Suprapubic skin (tissue), 4 donors: ENCODE measurements around the gene FSIP1. TPM values are rescaled to one million over a fixed set of nuclear protein-coding genes. Genes with fewer than 3 reads are reported as not detected.

Source experiments
- DNase-seq, 2 donors: peaks; one replicate each; pipeline ENCODE4 v3.0.0-alpha.2; 2019; ENCODE audit warnings: low spot score in 2 of 2
- H3K27ac ChIP-seq: fragments of 200-600 bp; sonication (generic); one replicate; pipeline ENCODE4 v1.5.1; 2019
- H3K27me3 ChIP-seq: fragments of 200-600 bp; sonication (generic); one replicate; pipeline ENCODE4 v1.5.1; 2019
- H3K36me3 ChIP-seq: fragments of 200-600 bp; sonication (generic); one replicate; pipeline ENCODE4 v1.5.1; 2019
- H3K4me1 ChIP-seq: fragments of 200-600 bp; sonication (generic); one replicate; pipeline ENCODE4 v1.5.1; 2019
- H3K4me3 ChIP-seq: fragments of 200-600 bp; sonication (generic); one replicate; pipeline ENCODE4 v1.5.1; 2019; ENCODE audit warnings: mild to moderate bottlenecking
- H3K9me3 ChIP-seq: fragments of 200-600 bp; sonication (generic); one replicate; pipeline ENCODE4 v1.5.1; 2019
- EP300 ChIP-seq: sonication (generic); formaldehyde crosslinking; IDR thresholded peaks from one replicate; pipeline ENCODE4 v1.6.1; 2017; ENCODE audit warnings: antibody characterized with exemption
- POLR2A ChIP-seq, 2 donors: fragments of 450-650 bp; IDR thresholded peaks; one replicate each; pipeline ENCODE4 v1.6.1; 2017; ENCODE audit warnings: antibody characterized with exemption in 2 of 2, mild to moderate bottlenecking in 2 of 2, moderate library complexity in 2 of 2
- POLR2AphosphoS5 ChIP-seq, 3 donors: sonication (generic); formaldehyde crosslinking; IDR thresholded peaks; one replicate each; pipeline ENCODE4 v1.6.1; 2017; ENCODE audit warnings: antibody characterized with exemption in 3 of 3
- WGBS: methylation state at CpG from one replicate; pipeline ENCODE4 v1.1.5; 2018; 5-methylcytosine and 5-hydroxymethylcytosine counted together
- total RNA-seq, 4 donors: library from RNA; depleted of rRNA; stranded (reverse); fragments of >200 nt; gene quantifications; one replicate each; pipeline ENCODE4 v1.1.0, GENCODE V29; 2016
- TF ChIP-seq, protein P1 (sequence below), 2 donors: fragments of 200-600 bp in 1 of 2; fragments of 450-650 bp in 1 of 2; sonication (generic) in 1 of 2; IDR thresholded peaks; one replicate each; pipeline ENCODE4 v1.5.1; 2016 to 2019; ENCODE audit warnings: antibody characterized with exemption in 2 of 2, mild to moderate bottlenecking in 1 of 2, moderate library complexity in 1 of 2

FSIP1 gene
- total RNA-seq, 4 donors from 2014 or later = 0.21 to 0.24 TPM; not detected in 2

GRCh38 chr15:39608185-39609139, 174.2 kb downstream of the FSIP1 start:
- Histone ChIP-seq H3K36me3 (no peaks in the 10 kb centered on the region), H3K27ac (no peak overlapping the region), H3K4me1 (no peaks in the 10 kb centered on the region), H3K4me3 (no peak overlapping the region), H3K9me3 (peaks cover 5% of the 10 kb centered on the region), H3K27me3 (no peaks in the 10 kb centered on the region)
- 83% methylated on average over 2 of the region's 2 CpGs for WGBS
- no peak for TF ChIP-seq POLR2A (IDR thresholded peaks at IDR 0.05)
- no peak for TF ChIP-seq POLR2AphosphoS5 (IDR thresholded peaks at IDR 0.05)
- TF ChIP-seq, protein P1, sequence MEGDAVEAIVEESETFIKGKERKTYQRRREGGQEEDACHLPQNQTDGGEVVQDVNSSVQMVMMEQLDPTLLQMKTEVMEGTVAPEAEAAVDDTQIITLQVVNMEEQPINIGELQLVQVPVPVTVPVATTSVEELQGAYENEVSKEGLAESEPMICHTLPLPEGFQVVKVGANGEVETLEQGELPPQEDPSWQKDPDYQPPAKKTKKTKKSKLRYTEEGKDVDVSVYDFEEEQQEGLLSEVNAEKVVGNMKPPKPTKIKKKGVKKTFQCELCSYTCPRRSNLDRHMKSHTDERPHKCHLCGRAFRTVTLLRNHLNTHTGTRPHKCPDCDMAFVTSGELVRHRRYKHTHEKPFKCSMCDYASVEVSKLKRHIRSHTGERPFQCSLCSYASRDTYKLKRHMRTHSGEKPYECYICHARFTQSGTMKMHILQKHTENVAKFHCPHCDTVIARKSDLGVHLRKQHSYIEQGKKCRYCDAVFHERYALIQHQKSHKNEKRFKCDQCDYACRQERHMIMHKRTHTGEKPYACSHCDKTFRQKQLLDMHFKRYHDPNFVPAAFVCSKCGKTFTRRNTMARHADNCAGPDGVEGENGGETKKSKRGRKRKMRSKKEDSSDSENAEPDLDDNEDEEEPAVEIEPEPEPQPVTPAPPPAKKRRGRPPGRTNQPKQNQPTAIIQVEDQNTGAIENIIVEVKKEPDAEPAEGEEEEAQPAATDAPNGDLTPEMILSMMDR (IDR thresholded peaks at IDR 0.05) = no peak
- no peak for TF ChIP-seq EP300
- DNase-seq = no peak

DNA sequence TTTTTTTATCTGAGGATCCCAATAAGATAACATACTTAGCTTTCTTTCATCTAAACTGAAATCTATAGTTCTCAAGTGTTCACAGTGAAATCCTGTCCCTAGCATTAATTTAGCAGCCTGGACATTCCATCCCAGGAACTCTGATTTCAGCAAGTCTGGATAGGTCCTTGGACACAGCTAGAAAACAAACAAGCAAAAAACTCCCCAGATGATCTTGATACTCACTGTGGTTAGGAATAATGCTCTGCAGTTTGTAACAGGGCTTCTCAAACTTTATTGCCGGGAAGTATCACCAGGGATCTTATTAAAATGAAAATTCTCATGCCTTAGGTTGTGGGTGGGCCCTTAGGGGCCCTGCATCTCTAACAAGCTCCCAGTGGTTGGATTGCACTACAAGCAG, 177.5 kb downstream of the FSIP1 start:
- no peak for DNase-seq
- no peak overlapping the region for H3K4me3 ChIP-seq
- H3K4me1 ChIP-seq = no peaks in the 10 kb centered on the region
- H3K27me3 ChIP-seq = no peaks in the 10 kb centered on the region
- H3K36me3 ChIP-seq = no peaks in the 10 kb centered on the region
- no peak overlapping the region for H3K27ac ChIP-seq
- no peaks in the 10 kb centered on the region for H3K9me3 ChIP-seq
- 63% methylated on average over 1 of the region's 1 CpG for WGBS
- no peak for TF ChIP-seq POLR2A (IDR thresholded peaks at IDR 0.05)
- TF ChIP-seq, protein P1 (IDR thresholded peaks at IDR 0.05) = no peak
- TF ChIP-seq EP300 = no peak
- no peak for TF ChIP-seq POLR2AphosphoS5 (IDR thresholded peaks at IDR 0.05)

DNA sequence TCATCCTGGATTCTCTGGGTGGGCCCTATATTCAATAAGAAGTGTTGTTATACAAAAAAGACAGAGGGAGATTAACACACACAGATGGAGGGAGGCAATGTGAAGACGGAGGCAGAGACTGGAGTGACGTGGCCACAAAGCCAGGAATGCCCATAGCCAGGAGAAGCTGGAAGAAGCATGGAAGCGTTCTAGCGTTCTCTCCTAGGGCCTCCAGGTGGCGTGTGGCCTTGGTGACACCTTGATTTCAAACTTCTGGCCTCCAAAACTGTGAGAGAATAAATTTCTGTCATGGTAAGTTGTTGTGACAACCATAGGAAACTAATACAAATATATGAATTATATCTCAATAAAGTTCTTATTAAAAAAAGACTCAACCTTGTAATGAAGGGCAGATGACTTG, 180.5 kb downstream of the FSIP1 start:
- Histone ChIP-seq H3K27me3 (no peaks in the 10 kb centered on the region), H3K4me3 (no peak overlapping the region), H3K9me3 (no peaks in the 10 kb centered on the region), H3K27ac (no peak overlapping the region), H3K4me1 (no peaks in the 10 kb centered on the region), H3K36me3 (no peaks in the 10 kb centered on the region)
- 88% methylated on average over 5 of the region's 5 CpGs for WGBS
- TF ChIP-seq POLR2AphosphoS5 (IDR thresholded peaks at IDR 0.05) = no peak
- TF ChIP-seq, protein P1 (IDR thresholded peaks at IDR 0.05) = no peak
- no peak for TF ChIP-seq POLR2A (IDR thresholded peaks at IDR 0.05)
- no peak for TF ChIP-seq EP300
- DNase-seq = no peak

- Histone ChIP-seq H3K9me3 (no peaks in the 10 kb centered on the region), H3K27ac (no peak overlapping the region), H3K36me3 (peaks cover 13% of the 10 kb centered on the region), H3K4me3 (no peak overlapping the region), H3K4me1 (no peaks in the 10 kb centered on the region), H3K27me3 (no peaks in the 10 kb centered on the region)
- no peak for DNase-seq
- WGBS = 85% methylated on average over 2 of the region's 2 CpGs
- TF ChIP-seq EP300 = no peak
- no peak for TF ChIP-seq POLR2A (IDR thresholded peaks at IDR 0.05)
- TF ChIP-seq, protein P1 (IDR thresholded peaks at IDR 0.05) = no peak
- no peak for TF ChIP-seq POLR2AphosphoS5 (IDR thresholded peaks at IDR 0.05)
Observed at GRCh38 chr15:39599871-39600270, 182.8 kb downstream of the FSIP1 start.
